Endothelial cell of umbilical vein (primary cell): ENCODE data around the gene GPR158. TPM values are rescaled to one million over a fixed set of nuclear protein-coding genes. Genes with fewer than 3 reads are reported as not detected.

Experiments used
- BruUV-seq: library from RNA; stranded (reverse); fragments of 400-500 nt; replicated peaks from 2 replicates; lab custom pipeline; 2021; lab: Mats Ljungman, UMichigan
- CTCF ChIA-PET: fragments of 300-600, 350-600 bp; sonication (Branson Sonifier 250); formaldehyde crosslinking; loops from one replicate; lab custom pipeline; 2021; ENCODE audit warnings: antibody characterized with exemption, inconsistent platforms; lab: Charles Lee
- POLR2A ChIA-PET: fragments of 300-600, 350-600 bp; sonication (Branson Sonifier 250); formaldehyde crosslinking; loops from one replicate; lab custom pipeline; 2021; ENCODE audit warnings: antibody characterized with exemption, inconsistent platforms; lab: Charles Lee
- DNase-seq: peaks from one replicate; pipeline ENCODE4 v3.0.0-alpha.2; 2011; ENCODE audit warnings: low read depth, low spot score
- FAIRE-seq: peaks from 2 replicates; lab custom pipeline; 2011; peaks lifted over from hg19 to GRCh38; lab: Jason Lieb, UNC
- H2AFZ ChIP-seq: 2 replicates; pipeline ENCODE4 v1.6.0; 2012; ENCODE audit warnings: low read depth, low read length, control low read depth, inconsistent platforms
- H3K27ac ChIP-seq: 2 replicates; pipeline ENCODE4 v1.5.1; 2011; ENCODE audit warnings: low read depth, mild to moderate bottlenecking, control low read depth, low read length, moderate library complexity; ENCODE audit not compliant: insufficient read depth
- H3K27me3 ChIP-seq, 2 experiments: 2 replicates each; pipeline versions ENCODE4 v1.6.0 to v1.6.1; 2011; ENCODE audit warnings: low read length in 2 of 2, mixed read lengths in 1 of 2; ENCODE audit not compliant: control insufficient read depth in 2 of 2, insufficient read depth in 2 of 2
- H3K36me3 ChIP-seq, 2 experiments: 2 replicates in 1 of 2; 3 replicates in 1 of 2; pipeline ENCODE4 v1.5.1; 2011; ENCODE audit warnings: low read length in 2 of 2, mild to moderate bottlenecking in 1 of 2, moderate library complexity in 1 of 2; ENCODE audit not compliant: control insufficient read depth in 2 of 2, insufficient read depth in 2 of 2; ENCODE audit errors: extremely low read depth in 1 of 2
- H3K4me1 ChIP-seq: 3 replicates; pipeline ENCODE4 v1.5.1; 2011; ENCODE audit warnings: mild to moderate bottlenecking, low read length; ENCODE audit not compliant: control insufficient read depth, insufficient read depth; ENCODE audit errors: extremely low read depth
- H3K4me2 ChIP-seq: 2 replicates; pipeline ENCODE4 v1.6.1; 2011; ENCODE audit warnings: low read length, control low read depth, mixed read lengths; ENCODE audit not compliant: insufficient read depth
- H3K4me3 ChIP-seq, 3 experiments: fragments of 200-600 bp in 1 of 3; sonication (generic), shearing (Covaris generic) in 1 of 3; replicated peaks in 1 of 3; 2 replicates each; pipeline ENCODE4 v1.5.1; 2011 to 2016; ENCODE audit warnings: control low read depth in 3 of 3, low read length in 3 of 3, mild to moderate bottlenecking in 2 of 3, inconsistent platforms in 1 of 3, low read depth in 1 of 3, moderate library complexity in 1 of 3; ENCODE audit not compliant: insufficient read depth in 1 of 3
- H3K79me2 ChIP-seq: 2 replicates; pipeline ENCODE4 v1.6.0; 2012; ENCODE audit warnings: low read length, inconsistent platforms; ENCODE audit not compliant: control insufficient read depth, insufficient read depth
- H3K9ac ChIP-seq: replicated peaks from 2 replicates; pipeline ENCODE3; 2011; ENCODE audit warnings: low read length, control low read depth; ENCODE audit not compliant: insufficient read depth; ENCODE audit errors: extremely low read depth
- H3K9me1 ChIP-seq: replicated peaks from 3 replicates; pipeline ENCODE4 v1.6.0; 2011; ENCODE audit warnings: mild to moderate bottlenecking, low read length; ENCODE audit not compliant: control insufficient read depth, insufficient read depth; ENCODE audit errors: extremely low read depth
- H3K9me3 ChIP-seq: replicated peaks from 2 replicates; pipeline ENCODE4 v1.5.1; 2012; ENCODE audit warnings: low read length, inconsistent platforms; ENCODE audit not compliant: control insufficient read depth, insufficient read depth
- H4K20me1 ChIP-seq: replicated peaks from 2 replicates; pipeline ENCODE3; 2011; ENCODE audit warnings: mild to moderate bottlenecking, low read length; ENCODE audit not compliant: control insufficient read depth, insufficient read depth; ENCODE audit errors: extremely low read depth
- EZH2 ChIP-seq: IDR thresholded peaks from 2 replicates; pipeline ENCODE4 v1.6.1; 2012; ENCODE audit warnings: borderline replicate concordance, low read depth, mild to moderate bottlenecking, moderate library complexity, low read length, inconsistent platforms; ENCODE audit not compliant: severe bottlenecking
- FOS ChIP-seq: IDR thresholded peaks from 2 replicates; pipeline ENCODE4 v1.6.1; 2011; ENCODE audit warnings: mild to moderate bottlenecking, low read length, moderate library complexity, borderline replicate concordance; ENCODE audit not compliant: insufficient read depth
- GATA2 ChIP-seq: IDR thresholded peaks from 2 replicates; pipeline ENCODE4 v1.7.0; 2011; ENCODE audit warnings: low read depth, mild to moderate bottlenecking, moderate library complexity, mixed read lengths, low read length; ENCODE audit not compliant: insufficient read length, insufficient read depth
- JUN ChIP-seq: IDR thresholded peaks from 2 replicates; pipeline ENCODE4 v1.6.1; 2011; ENCODE audit warnings: borderline replicate concordance, low read depth; ENCODE audit not compliant: insufficient read length, insufficient read depth
- MYC ChIP-seq: IDR thresholded peaks from one replicate; pipeline ENCODE4 v1.6.1; 2011; ENCODE audit warnings: mild to moderate bottlenecking, low read depth, low read length
- POLR2A ChIP-seq: IDR thresholded peaks from 2 replicates; pipeline ENCODE4 v1.6.1; 2012; ENCODE audit warnings: low read depth, mild to moderate bottlenecking, control low read depth, low read length
- POLR2AphosphoS5 ChIP-seq: IDR thresholded peaks from 2 replicates; pipeline ENCODE4 v1.6.1; 2012; ENCODE audit warnings: low read depth, mild to moderate bottlenecking, control low read depth, low read length, moderate library complexity; ENCODE audit not compliant: insufficient read depth
- dilution Hi-C: fragments of 300-500 bp; cut with MboI; formaldehyde crosslinking; loops from one replicate; pipeline ENCODE4 v1.15.0; 2019; ENCODE audit warnings: low sequenced_read_pairs; ENCODE audit not compliant: extremely low pct_ligation_motif_present
- intact Hi-C: fragments of 100-400 bp; cut with micrococcal nuclease; formaldehyde crosslinking; loops from one replicate; pipeline ENCODE4 v1.10.0; 2022
- polyA plus RNA-seq, 4 experiments: library from polyadenylated mRNA; depleted of rRNA in 3 of 4; stranded (reverse) in 3 of 4; unstranded in 1 of 4; fragments of >200 nt; gene quantifications; 2 replicates each; pipeline versions ENCODE4 v1.2.1 to v1.2.3, GENCODE V29; 2011 to 2012; ENCODE audit warnings: missing spikeins in 1 of 4
- total RNA-seq: library from RNA; stranded (reverse); gene quantifications from 2 replicates; pipeline ENCODE4 v1.2.3, GENCODE V29; 2021
- TF ChIP-seq, protein P1 (sequence below), 2 donors: IDR thresholded peaks; 1 replicate in 1 of 2; 2 replicates in 1 of 2; pipeline ENCODE4 v1.5.1; 2011; ENCODE audit warnings: low read length in 2 of 2, mild to moderate bottlenecking in 2 of 2, moderate library complexity in 2 of 2, control low read depth in 1 of 2, inconsistent platforms in 1 of 2, low read depth in 1 of 2; ENCODE audit not compliant: insufficient read depth in 1 of 2; ENCODE audit errors: extremely low read depth in 1 of 2
- TF ChIP-seq, protein P2 (sequence below): IDR thresholded peaks from 2 replicates; pipeline ENCODE4 v1.6.1; 2011; ENCODE audit not compliant: insufficient read depth, insufficient read length

Gene GPR158
- total and polyA plus RNA-seq, 2 donors (not counting 3 experiments of a cell fraction or from before 2014, with no cell fraction given) = not detected

- FAIRE-seq = no peak
- peak; percentile 11 for DNase-seq
Observed at GRCh38 chr10:25508112-25508815, 333.5 kb downstream of the GPR158 start.

DNA sequence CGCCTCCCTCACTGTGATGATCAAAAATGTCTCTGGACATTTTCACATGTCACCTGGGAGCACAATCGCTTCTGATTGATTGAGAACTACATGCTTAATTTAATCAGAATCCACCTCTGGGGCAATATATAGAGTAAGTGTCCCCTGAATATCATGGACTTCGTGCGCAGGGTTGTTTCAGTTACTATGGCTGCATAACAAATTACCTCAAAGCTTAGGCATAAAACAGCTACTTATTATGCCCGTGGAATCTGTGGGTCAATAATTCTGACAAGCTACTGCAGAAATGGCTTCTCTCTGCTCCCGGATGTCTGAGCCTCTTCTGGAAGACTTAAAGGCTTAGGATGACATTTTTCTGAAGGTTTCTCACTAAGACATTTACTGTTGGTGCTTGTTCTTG is 334.4 kb downstream of the GPR158 start:
- H3K79me2 ChIP-seq = no peaks in the 10 kb centered on the region
- ChIA-PET CTCF (interaction anchor here (0.5 to 1.3 kb wide), 2 partner anchors 18 to 1767 kb away, joined by 3 read pairs; no protein-coding TSS in a partner anchor), POLR2A (no interaction called here)
- no peaks in the 10 kb centered on the region for H3K4me1 ChIP-seq
- no peak overlapping the region for H2AFZ ChIP-seq
- TF ChIP-seq FOS (no peak), POLR2A (no peak), POLR2AphosphoS5 (no peak), MYC (no peak), EZH2 (no peak), GATA2 (no peak), JUN (no peak)
- TF ChIP-seq, protein P1, sequence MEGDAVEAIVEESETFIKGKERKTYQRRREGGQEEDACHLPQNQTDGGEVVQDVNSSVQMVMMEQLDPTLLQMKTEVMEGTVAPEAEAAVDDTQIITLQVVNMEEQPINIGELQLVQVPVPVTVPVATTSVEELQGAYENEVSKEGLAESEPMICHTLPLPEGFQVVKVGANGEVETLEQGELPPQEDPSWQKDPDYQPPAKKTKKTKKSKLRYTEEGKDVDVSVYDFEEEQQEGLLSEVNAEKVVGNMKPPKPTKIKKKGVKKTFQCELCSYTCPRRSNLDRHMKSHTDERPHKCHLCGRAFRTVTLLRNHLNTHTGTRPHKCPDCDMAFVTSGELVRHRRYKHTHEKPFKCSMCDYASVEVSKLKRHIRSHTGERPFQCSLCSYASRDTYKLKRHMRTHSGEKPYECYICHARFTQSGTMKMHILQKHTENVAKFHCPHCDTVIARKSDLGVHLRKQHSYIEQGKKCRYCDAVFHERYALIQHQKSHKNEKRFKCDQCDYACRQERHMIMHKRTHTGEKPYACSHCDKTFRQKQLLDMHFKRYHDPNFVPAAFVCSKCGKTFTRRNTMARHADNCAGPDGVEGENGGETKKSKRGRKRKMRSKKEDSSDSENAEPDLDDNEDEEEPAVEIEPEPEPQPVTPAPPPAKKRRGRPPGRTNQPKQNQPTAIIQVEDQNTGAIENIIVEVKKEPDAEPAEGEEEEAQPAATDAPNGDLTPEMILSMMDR (IDR thresholded peaks at IDR 0.05; ENCODE audit: extremely low read depth in 1 of 2, insufficient read depth in 1 of 2, low read depth in 1 of 2, low read length in 2 of 2) = no peak
- TF ChIP-seq, protein P2, sequence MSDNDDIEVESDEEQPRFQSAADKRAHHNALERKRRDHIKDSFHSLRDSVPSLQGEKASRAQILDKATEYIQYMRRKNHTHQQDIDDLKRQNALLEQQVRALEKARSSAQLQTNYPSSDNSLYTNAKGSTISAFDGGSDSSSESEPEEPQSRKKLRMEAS = no peak
- no peaks in the 10 kb centered on the region for H3K36me3 ChIP-seq
- H4K20me1 ChIP-seq = no peaks in the 10 kb centered on the region
- DNase-seq = no peak
- no peaks in the 10 kb centered on the region for H3K9me1 ChIP-seq
- no peak overlapping the region for H3K9ac ChIP-seq
- dilution Hi-C loops = no loop called here
- H3K4me2 ChIP-seq = no peak overlapping the region
- no peak for FAIRE-seq
- no TSS peak for BruUV-seq
- H3K27me3 ChIP-seq = no peaks in the 10 kb centered on the region
- intact Hi-C loops = no loop called here
- no peaks in the 10 kb centered on the region for H3K9me3 ChIP-seq
- no peak overlapping the region for H3K27ac ChIP-seq
- H3K4me3 ChIP-seq = no peak overlapping the region

More at GRCh38 chr10:25508112-25508815, 333.5 kb downstream of the GPR158 start:
- Histone ChIP-seq H4K20me1 (no peaks in the 10 kb centered on the region), H3K27ac (no peak overlapping the region), H3K9ac (no peak overlapping the region), H3K79me2 (no peaks in the 10 kb centered on the region), H3K36me3 (no peaks in the 10 kb centered on the region), H3K9me3 (no peaks in the 10 kb centered on the region), H3K4me1 (no peaks in the 10 kb centered on the region), H3K9me1 (no peaks in the 10 kb centered on the region), H3K27me3 (no peaks in the 10 kb centered on the region), H3K4me2 (no peak overlapping the region), H2AFZ (no peak overlapping the region), H3K4me3 (no peak overlapping the region)
- intact Hi-C loops = no loop called here
- ChIA-PET CTCF (interaction anchor here (1.3 to 1.5 kb wide), 2 partner anchors 13 to 19 kb away, joined by 3 read pairs; no protein-coding TSS in a partner anchor), POLR2A (no interaction called here)
- BruUV-seq = no TSS peak
- TF ChIP-seq POLR2AphosphoS5 = no peak
- TF ChIP-seq MYC = no peak
- TF ChIP-seq, protein P1 (IDR thresholded peaks at IDR 0.05; ENCODE audit: extremely low read depth in 1 of 2, insufficient read depth in 1 of 2, low read depth in 1 of 2, low read length in 2 of 2) = no peak
- TF ChIP-seq JUN = no peak
- dilution Hi-C loops = no loop called here
